CD14-positive monocyte (primary cell): ENCODE results near the gene ADH4. TPM values are rescaled to one million over a fixed set of nuclear protein-coding genes. Genes with fewer than 3 reads are reported as not detected.

Experiments used
- DNase-seq, 3 donors: peaks; one replicate each; pipeline ENCODE4 v3.0.0-alpha.2; 2011 to 2022
- H2AFZ ChIP-seq: 2 replicates; pipeline ENCODE4 v1.6.0; 2012; ENCODE audit warnings: mild to moderate bottlenecking, low read depth, low read length, inconsistent platforms; ENCODE audit not compliant: insufficient read depth, poor library complexity, severe bottlenecking
- H3K27ac ChIP-seq, 2 donors: 1 replicate in 1 of 2; 2 replicates in 1 of 2; pipeline ENCODE4 v1.5.1; 2012 to 2013; ENCODE audit warnings: low read length in 2 of 2, control low read depth in 1 of 2, inconsistent platforms in 1 of 2, low read depth in 1 of 2, mild to moderate bottlenecking in 1 of 2
- H3K27me3 ChIP-seq, 2 donors: one replicate each; pipeline versions ENCODE4 v1.6.0 to v1.6.1; 2011 to 2013; ENCODE audit warnings: low read length in 2 of 2; ENCODE audit not compliant: control insufficient read depth in 2 of 2, insufficient read depth in 2 of 2
- H3K36me3 ChIP-seq, 2 donors: replicated peaks in 1 of 2; 1 replicate in 1 of 2; 2 replicates in 1 of 2; pipeline versions ENCODE4 v1.5.1 to v1.6.1; 2012 to 2013; ENCODE audit warnings: low read length in 2 of 2, control low read depth in 1 of 2, inconsistent platforms in 1 of 2, mild to moderate bottlenecking in 1 of 2; ENCODE audit not compliant: insufficient read depth in 2 of 2, control insufficient read depth in 1 of 2
- H3K4me1 ChIP-seq, 2 donors: 1 replicate in 1 of 2; 2 replicates in 1 of 2; pipeline versions ENCODE4 v1.5.1 to v1.6.1; 2012 to 2013; ENCODE audit warnings: low read length in 2 of 2, control low read depth in 1 of 2, inconsistent platforms in 1 of 2, mild to moderate bottlenecking in 1 of 2, moderate library complexity in 1 of 2; ENCODE audit not compliant: insufficient read depth in 2 of 2, control insufficient read depth in 1 of 2
- H3K4me2 ChIP-seq: replicated peaks from 2 replicates; pipeline ENCODE3; 2012; ENCODE audit warnings: low read length, moderate library complexity, mild to moderate bottlenecking; ENCODE audit not compliant: poor library complexity, severe bottlenecking; ENCODE audit errors: extremely low read depth
- H3K4me3 ChIP-seq, 3 experiments: fragments of 200-600 bp in 1 of 3; sonication (generic) in 1 of 3; replicated peaks in 1 of 3; 1 replicate in 2 of 3; 2 replicates in 1 of 3; pipeline ENCODE4 v1.5.1; 2011 to 2013; ENCODE audit warnings: low read length in 3 of 3, mild to moderate bottlenecking in 3 of 3, control low read depth in 2 of 3, low read depth in 2 of 3, inconsistent platforms in 1 of 3, moderate library complexity in 1 of 3
- H3K79me2 ChIP-seq: 2 replicates; pipeline ENCODE4 v1.6.0; 2012; ENCODE audit warnings: mild to moderate bottlenecking, control low read depth, inconsistent platforms, low read length, moderate library complexity; ENCODE audit not compliant: insufficient read depth
- H3K9ac ChIP-seq: 2 replicates; pipeline ENCODE4 v1.6.0; 2017; ENCODE audit warnings: low read length, mild to moderate bottlenecking; ENCODE audit not compliant: insufficient read depth, poor library complexity, severe bottlenecking
- H3K9me3 ChIP-seq, 2 donors: replicated peaks in 1 of 2; 1 replicate in 1 of 2; 2 replicates in 1 of 2; pipeline versions ENCODE4 v1.5.1 to v1.6.1; 2012 to 2013; ENCODE audit warnings: low read length in 2 of 2, control low read depth in 1 of 2; ENCODE audit not compliant: control insufficient read depth in 1 of 2, insufficient read depth in 1 of 2
- H4K20me1 ChIP-seq: 2 replicates; pipeline ENCODE4 v1.6.0; 2012; ENCODE audit warnings: mild to moderate bottlenecking, low read length, control low read depth, moderate library complexity; ENCODE audit not compliant: insufficient read depth
- H3K27ac Mint-ChIP-seq, 7 donors: one replicate each; pipeline ENCODE4 v1.8.0; 2020; ENCODE audit warnings: mild to moderate bottlenecking in 7 of 7, mixed read lengths in 7 of 7, moderate library complexity in 6 of 7, inconsistent platforms in 2 of 7
- H3K27me3 Mint-ChIP-seq, 3 donors: one replicate each; pipeline ENCODE4 v1.8.0; 2021 to 2022; ENCODE audit warnings: low read depth in 3 of 3, mild to moderate bottlenecking in 3 of 3, mixed read lengths in 3 of 3, moderate library complexity in 3 of 3, inconsistent platforms in 1 of 3
- H3K36me3 Mint-ChIP-seq, 2 donors: one replicate each; pipeline ENCODE4 v1.8.0; 2020; ENCODE audit warnings: mixed read lengths in 2 of 2, inconsistent platforms in 1 of 2, mild to moderate bottlenecking in 1 of 2
- H3K4me1 Mint-ChIP-seq: one replicate; pipeline ENCODE4 v1.8.0; 2020; ENCODE audit warnings: mild to moderate bottlenecking, mixed read lengths
- H3K4me3 Mint-ChIP-seq, 2 donors: one replicate each; pipeline ENCODE4 v1.8.0; 2020; ENCODE audit warnings: mild to moderate bottlenecking in 2 of 2, mixed read lengths in 2 of 2, moderate library complexity in 1 of 2
- H3K9me3 Mint-ChIP-seq, 7 donors: one replicate each; pipeline ENCODE4 v1.8.0; 2020 to 2022; ENCODE audit warnings: mixed read lengths in 7 of 7, mild to moderate bottlenecking in 6 of 7, moderate library complexity in 6 of 7, inconsistent platforms in 2 of 7
- CTCF ChIP-seq: fragments of 200-600 bp; IDR thresholded peaks from one replicate; pipeline ENCODE4 v1.8.0; 2022; ENCODE audit warnings: antibody characterized with exemption, mild to moderate bottlenecking
- WGBS: methylation state at CpG from one replicate; pipeline ENCODE4 v1.1.5; 2013; ENCODE audit warnings: missing lambda C conversion rate; ENCODE audit not compliant: insufficient coverage; 5-methylcytosine and 5-hydroxymethylcytosine counted together
- intact Hi-C, 2 donors: fragments of 100-400 bp; cut with micrococcal nuclease; formaldehyde crosslinking; loops; one replicate each; pipeline versions ENCODE4 v1.15.0 to v1.15.1; 2023
- polyA plus RNA-seq, 3 donors: library from polyadenylated mRNA; depleted of rRNA in 1 of 3; unstranded in 2 of 3; stranded (reverse) in 1 of 3; fragments of 300-500 nt in 2 of 3; fragments of >200 nt in 1 of 3; fragmentation: Illumina TruSeq in 2 of 3; gene quantifications; 1 replicate in 2 of 3; 2 replicates in 1 of 3; pipeline ENCODE4 v1.2.3, GENCODE V29; 2012 to 2021

ADH4 gene
- polyA plus RNA-seq, 3 donors = not detected

GRCh38 chr4:99088481-99089365 lies 55.4 kb downstream of the ADH4 start, which contains the start of gene ADH5:
TSS of gene ADH5 (minus strand) at chr4:99088788. CDS start at chr4:99088700, 88 bp downstream.
- Histone ChIP-seq H3K4me1 (peaks cover 15 to 18% of the 10 kb centered on the region in 2 donors), H3K79me2 (peaks cover 25% of the 10 kb centered on the region), H4K20me1 (no peaks in the 10 kb centered on the region), H3K27me3 (no peaks in the 10 kb centered on the region), H3K9ac (peak within 1 kb of the TSS; percentile 75), H3K4me2 (peak within 1 kb of the TSS; percentile 80), H3K4me3 (peak within 1 kb of the TSS; percentile 76 to 98 (median 82)), H2AFZ (peak within 1 kb of the TSS; percentile 91), H3K27ac (peak within 1 kb of the TSS; percentile 86 to 90), H3K9me3 (no peaks in the 10 kb centered on the region), H3K36me3 (peaks cover 14 to 20% of the 10 kb centered on the region in 2 donors)
- Mint-ChIP-seq H3K27me3 (peaks cover 0 to 2% (median 0%) of the 10 kb centered on the region in 3 donors), H3K4me1 (peaks cover 30% of the 10 kb centered on the region), H3K27ac (peak within 1 kb of the TSS; percentile 87 to 96 (median 94)), H3K9me3 (no peaks in the 10 kb centered on the region), H3K36me3 (peaks cover 19 to 22% of the 10 kb centered on the region in 2 donors), H3K4me3 (peak within 1 kb of the TSS; percentile 98)
- TF ChIP-seq CTCF = no peak
- under 1% methylated on average over 45 of the region's 53 CpGs for WGBS
- peak; percentile 58 to 63 (median 61) for DNase-seq
- intact Hi-C loops = no loop called here

GRCh38 chr4:99088023-99088449 lies 56.1 kb downstream of the ADH4 start:
- Mint-ChIP-seq H3K27ac (peak overlapping the region; percentile 78 to 96 (median 93)), H3K27me3 (peaks cover 0 to 2% (median 0%) of the 10 kb centered on the region in 3 donors), H3K9me3 (no peaks in the 10 kb centered on the region), H3K4me1 (peaks cover 30% of the 10 kb centered on the region), H3K4me3 (peak overlapping the region; percentile 98), H3K36me3 (peaks cover 21 to 29% of the 10 kb centered on the region in 2 donors)
- H2AFZ ChIP-seq = peak overlapping the region; percentile 91
- H3K9ac ChIP-seq = peak overlapping the region; percentile 75
- peaks cover 15 to 18% of the 10 kb centered on the region in 2 donors for H3K4me1 ChIP-seq
- WGBS = 0% methylated on average over 9 of the region's 15 CpGs
- peak overlapping the region; percentile 86 to 90 for H3K27ac ChIP-seq
- TF ChIP-seq CTCF = no peak
- peak overlapping the region; percentile 76 to 98 (median 82) for H3K4me3 ChIP-seq
- intact Hi-C loops = no loop called here
- no peaks in the 10 kb centered on the region for H3K27me3 ChIP-seq
- peaks cover 16 to 25% of the 10 kb centered on the region in 2 donors for H3K36me3 ChIP-seq
- peak overlapping the region; percentile 80 for H3K4me2 ChIP-seq
- peaks cover 25% of the 10 kb centered on the region for H3K79me2 ChIP-seq
- H4K20me1 ChIP-seq = no peaks in the 10 kb centered on the region
- peak; percentile 25 to 52 (median 39) for DNase-seq
- no peaks in the 10 kb centered on the region for H3K9me3 ChIP-seq
